ENCODE measurements around the gene ANKRD18B. TPM values are rescaled to one million over a fixed set of nuclear protein-coding genes. Genes with fewer than 3 reads are reported as not detected.
"Not testable (repeated sequence)": the region's sequence is repeated elsewhere in the genome, so short reads cannot be mapped to it uniquely, and the experiment has no call there.

Gene ANKRD18B
- 4.6 and 6.9 TPM in 2 replicates for total RNA-seq (2021)
- Bru-seq, nascent RNA: percentile 41 among the genes with signal in this experiment
- percentile 41 among the genes with signal in this experiment for BruChase-seq, experiment 1, labeled RNA remaining after a 2-hour chase
- BruChase-seq, experiment 2, labeled RNA remaining after a 6-hour chase: percentile 41 among the genes with signal in this experiment
- long read RNA-seq, partial matches to known transcripts: 0 of 1 reads
- long read RNA-seq, other reads (novel, unspliced or antisense): 1 of 1 reads

DNA sequence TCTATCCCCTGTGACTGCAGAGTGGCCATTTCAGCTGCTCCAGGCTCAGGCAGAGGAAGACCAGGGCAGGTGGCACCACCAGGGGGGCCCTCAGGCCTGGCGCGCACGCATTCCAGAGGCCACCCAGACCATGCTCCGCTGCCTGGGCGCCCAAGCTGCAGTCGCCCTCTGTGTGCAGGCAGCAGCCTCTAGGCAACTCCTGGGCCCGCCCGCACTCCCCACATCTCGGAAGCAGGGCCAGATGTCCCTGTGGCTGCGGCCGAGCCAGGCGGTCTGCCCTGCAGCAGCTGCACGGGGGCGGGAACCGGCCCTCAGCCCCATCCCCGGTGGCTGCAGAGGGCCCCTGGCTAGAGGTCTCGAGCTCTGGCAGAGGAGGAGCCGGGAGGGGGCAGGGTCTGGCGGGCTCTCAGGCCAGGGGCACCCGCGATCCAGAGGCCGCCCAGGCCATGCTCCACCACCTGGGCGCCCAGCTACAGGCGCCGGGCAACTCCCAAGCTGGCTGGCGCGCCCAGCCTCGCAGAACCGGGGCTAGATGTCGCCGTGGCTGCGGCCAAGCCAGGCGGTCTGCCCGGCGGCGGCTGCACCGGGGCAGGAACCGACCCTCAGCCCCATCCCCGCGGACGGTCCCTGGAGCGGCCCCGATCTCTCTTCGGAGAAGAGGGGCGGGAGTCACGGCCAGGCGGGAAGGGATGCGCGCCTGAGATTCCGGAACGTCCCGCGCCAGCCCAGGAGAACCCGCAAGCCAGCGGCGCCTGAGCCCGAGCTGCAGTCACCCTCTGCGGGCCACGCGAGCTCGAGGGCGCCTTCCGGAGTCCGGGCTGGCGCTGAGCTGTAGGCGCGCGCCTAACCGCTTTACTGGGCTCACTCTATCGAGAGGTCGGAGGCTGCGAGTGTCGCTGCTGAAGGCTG lies at the start of gene ANKRD18B:
ANKRD18B (plus strand) TSS at position 855 of the 909 bp plus-strand sequence. CDS start 239 bp downstream, outside the sequence.
- POLR2A ChIA-PET (ENCODE audit: unreplicated experiment): interaction anchor here (0.5 to 1.2 kb wide), 4 partner anchors 13 to 447 kb away, joined by 3 to 12 read pairs (median 7); partner anchors contain the start of genes NOL6 and SMU1
- H3F3A ChIP-seq (ENCODE audit: insufficient read depth, low read depth); H3K9me3 ChIP-seq (ENCODE audit: insufficient read depth, low read depth); intact Hi-C loops (cut with micrococcal nuclease; ENCODE audit: unreplicated experiment); H4K20me1 ChIP-seq (ENCODE audit: insufficient read depth); H3K27me3 ChIP-seq (ENCODE audit: insufficient read depth, low read depth); H3K36me3 ChIP-seq (ENCODE audit: low read depth); H3K4me1 ChIP-seq (replicated peaks; ENCODE audit: insufficient read depth); H3K27ac ChIP-seq; CTCF ChIA-PET; H3K9me2 ChIP-seq (ENCODE audit: insufficient read depth); H3K79me2 ChIP-seq (ENCODE audit: low read depth); BruUV-seq (replicated peaks): not testable (repeated sequence)
- peak within 1 kb of the TSS; percentile 71 for H3K4me2 ChIP-seq
- DNase-seq: peak; percentile 43 to 54
- H3K4me3 ChIP-seq: peak within 1 kb of the TSS; percentile 69
- H2AFZ ChIP-seq: peak within 1 kb of the TSS; percentile 88

GRCh38 chr9:33475357-33475756 lies 48.7 kb upstream of the ANKRD18B start:
- no peaks in the 10 kb centered on the region for H3K27me3 ChIP-seq (ENCODE audit: insufficient read depth, low read depth)
- BruUV-seq (replicated peaks): no TSS peak
- no peak overlapping the region for H3K4me2 ChIP-seq
- no peak for DNase-seq
- H3K9me3 ChIP-seq (ENCODE audit: insufficient read depth, low read depth): no peaks in the 10 kb centered on the region
- intact Hi-C loops (cut with micrococcal nuclease; ENCODE audit: unreplicated experiment): loop anchor here (10.0 kb wide), 1 partner anchor 249 kb away; no protein-coding TSS in a partner anchor
- no peak overlapping the region for H3K27ac ChIP-seq
- no peaks in the 10 kb centered on the region for H4K20me1 ChIP-seq (ENCODE audit: insufficient read depth)
- H3K36me3 ChIP-seq (ENCODE audit: low read depth): no peaks in the 10 kb centered on the region
- TF ChIP-seq CTCF (conservative IDR thresholded peaks at IDR 0.05) (no peak), EZH2 (IDR thresholded peaks at IDR 0.05; ENCODE audit: low read depth) (no peak)
- ChIA-PET POLR2A (ENCODE audit: unreplicated experiment) (interaction anchor here (0.5 kb wide), 1 partner anchor 1551 kb away, joined by 4 read pairs; no protein-coding TSS in a partner anchor), CTCF (no interaction called here)
- no peak overlapping the region for H3K4me3 ChIP-seq
- 0 out of 2 replicates have a peak, but pooled peaks cover 10% of the 10 kb centered on the region for H3K4me1 ChIP-seq (replicated peaks; ENCODE audit: insufficient read depth)
- no peaks in the 10 kb centered on the region for H3K9me2 ChIP-seq (ENCODE audit: insufficient read depth)
- no peak overlapping the region for H2AFZ ChIP-seq
- H3F3A ChIP-seq (ENCODE audit: insufficient read depth, low read depth): no peaks in the 10 kb centered on the region
- H3K79me2 ChIP-seq (ENCODE audit: low read depth): peaks cover 24% of the 10 kb centered on the region

GRCh38 chr9:33476503-33476902 lies 47.5 kb upstream of the ANKRD18B start:
- TF ChIP-seq EZH2 (IDR thresholded peaks at IDR 0.05; ENCODE audit: low read depth): no peak
- no peak for TF ChIP-seq CTCF (conservative IDR thresholded peaks at IDR 0.05)
- intact Hi-C loops (cut with micrococcal nuclease; ENCODE audit: unreplicated experiment): loop anchor here (10.0 kb wide), 1 partner anchor 248 kb away; no protein-coding TSS in a partner anchor
- H4K20me1 ChIP-seq (ENCODE audit: insufficient read depth): no peaks in the 10 kb centered on the region

More at GRCh38 chr9:33476503-33476902, 47.5 kb upstream of the ANKRD18B start:
- no peak overlapping the region for H3K4me3 ChIP-seq
- no peaks in the 10 kb centered on the region for H3K27me3 ChIP-seq (ENCODE audit: insufficient read depth, low read depth)
- no peak for DNase-seq
- H3F3A ChIP-seq (ENCODE audit: insufficient read depth, low read depth): no peaks in the 10 kb centered on the region
- 0 out of 2 replicates have a peak, but pooled peaks cover 10% of the 10 kb centered on the region for H3K4me1 ChIP-seq (replicated peaks; ENCODE audit: insufficient read depth)
- ChIA-PET POLR2A (ENCODE audit: unreplicated experiment) (no interaction called here), CTCF (no interaction called here)
- H3K36me3 ChIP-seq (ENCODE audit: low read depth): no peaks in the 10 kb centered on the region
- peaks cover 22% of the 10 kb centered on the region for H3K79me2 ChIP-seq (ENCODE audit: low read depth)
- H3K4me2 ChIP-seq: no peak overlapping the region
- H3K9me2 ChIP-seq (ENCODE audit: insufficient read depth): no peaks in the 10 kb centered on the region
- no peak overlapping the region for H2AFZ ChIP-seq
- no TSS peak for BruUV-seq (replicated peaks)
- no peak overlapping the region for H3K27ac ChIP-seq
- H3K9me3 ChIP-seq (ENCODE audit: insufficient read depth, low read depth): no peaks in the 10 kb centered on the region
